Activated naive CD4-positive, alpha-beta T cell treated with anti-CD3 and anti-CD28 coated beads, Interleukin-2, amount 50 U/mL, for 16 hours (primary cell): ENCODE data around the gene LBHD2.

ENCODE experiments used
- DNase-seq: peaks from one replicate; pipeline ENCODE4 v3.0.0-alpha.2; 2020

The LBHD2 gene

GRCh38 chr14:103068351-103069073, 15.5 kb upstream of the LBHD2 start:
- no peak for DNase-seq

- no peak for DNase-seq
These were observed 13.6 kb upstream of the LBHD2 start for GRCh38 chr14:103070263-103070885.

GRCh38 chr14:103070971-103071542, 13.0 kb upstream of the LBHD2 start:
- DNase-seq = no peak

- no peak for DNase-seq
These were observed 12.3 kb upstream of the LBHD2 start for GRCh38 chr14:103071544-103072251.

GRCh38 chr14:103072595-103073366, 11.2 kb upstream of the LBHD2 start:
- DNase-seq = no peak

- DNase-seq = no peak
These were observed 10.6 kb upstream of the LBHD2 start for GRCh38 chr14:103073367-103073875.

GRCh38 chr14:103073876-103074728, 9.9 kb upstream of the LBHD2 start:
- no peak for DNase-seq

GRCh38 chr14:103074729-103075367, 9.2 kb upstream of the LBHD2 start:
- DNase-seq = no peak

- DNase-seq = peak; percentile 74
These were observed 5.6 kb upstream of the LBHD2 start for GRCh38 chr14:103078420-103078749.

- no peak for DNase-seq
These were observed 5.0 kb upstream of the LBHD2 start for GRCh38 chr14:103078860-103079587.

GRCh38 chr14:103081951-103082350, 2.1 kb upstream of the LBHD2 start:
- no peak for DNase-seq

- DNase-seq = no peak
These were observed 1.4 kb downstream of the LBHD2 start for GRCh38 chr14:103085106-103086091.

- DNase-seq = no peak
These were observed 2.8 kb downstream of the LBHD2 start for GRCh38 chr14:103086771-103087342.

- DNase-seq = no peak
These were observed 3.4 kb downstream of the LBHD2 start for GRCh38 chr14:103087343-103087835.

- no peak for DNase-seq
These were observed 4.9 kb downstream of the LBHD2 start for GRCh38 chr14:103088921-103089320.

- no peak for DNase-seq
These were observed 5.7 kb downstream of the LBHD2 start for GRCh38 chr14:103089386-103090335.

GRCh38 chr14:103090481-103091020, 6.5 kb downstream of the LBHD2 start:
- DNase-seq = no peak
